Sigmoid colon (tissue), 4 donors: ENCODE data around the gene SLC35F1.

ENCODE experiments used
- CTCF ChIP-seq, 4 experiments: fragments of 450-650 bp in 3 of 4; fragments of 200-600 bp in 1 of 4; IDR thresholded peaks; one replicate each; pipeline ENCODE4 v1.5.1; 2016 to 2019; ENCODE audit warnings: antibody characterized with exemption in 4 of 4, mild to moderate bottlenecking in 3 of 4, moderate library complexity in 2 of 4
- POLR2A ChIP-seq, 2 donors: fragments of 450-650 bp; IDR thresholded peaks; one replicate each; pipeline ENCODE4 v1.6.1; 2016; ENCODE audit warnings: antibody characterized with exemption in 2 of 2, mild to moderate bottlenecking in 2 of 2, moderate library complexity in 2 of 2
- POLR2AphosphoS5 ChIP-seq, 4 donors: sonication (generic); formaldehyde crosslinking; IDR thresholded peaks; one replicate each; pipeline ENCODE4 v1.6.1; 2017; ENCODE audit warnings: antibody characterized with exemption in 4 of 4

GRCh38 chr6:118135371-118135770 lies 228.3 kb downstream of the SLC35F1 start:
- no peak for TF ChIP-seq POLR2AphosphoS5 (IDR thresholded peaks at IDR 0.05)
- TF ChIP-seq CTCF (IDR thresholded peaks at IDR 0.05): no peak
- TF ChIP-seq POLR2A (IDR thresholded peaks at IDR 0.05): no peak
